IMR-90 (cell line): Measurements from ENCODE around the gene ALDH3B2. TPM values are rescaled to one million over a fixed set of nuclear protein-coding genes. Genes with fewer than 3 reads are reported as not detected.

Experiments used
- ATAC-seq: fragments of 200-7000 bp; cut with Tn5 transposase; 2 replicates; pipeline ENCODE4 v1.9.1; 2020; ENCODE audit warnings: low read depth, mild to moderate bottlenecking, moderate library complexity
- BruUV-seq: library from RNA; stranded (reverse); fragments of 400-500 nt; replicated peaks from 2 replicates; lab custom pipeline; 2021; lab: Mats Ljungman, UMichigan
- CTCF ChIA-PET: fragments of 300-600 bp; formaldehyde crosslinking; extraction: SDS; loops from one replicate; lab custom pipeline; 2021; ENCODE audit warnings: antibody characterized with exemption; lab: Yijun Ruan, JAX
- POLR2A ChIA-PET: fragments of 300-600 bp; sonication (Branson Sonifier 250); formaldehyde crosslinking; loops from one replicate; lab custom pipeline; 2022; ENCODE audit warnings: antibody characterized with exemption; ENCODE audit not compliant: unreplicated experiment; lab: Charles Lee
- DNase-seq: peaks from one replicate; pipeline ENCODE4 v3.0.0; 2013
- H2AFZ ChIP-seq: replicated peaks from 2 replicates; pipeline ENCODE3; 2013; ENCODE audit warnings: low read length, mild to moderate bottlenecking; ENCODE audit not compliant: poor library complexity
- H2AK5ac ChIP-seq: 2 replicates; pipeline ENCODE4 v1.6.1; 2013; ENCODE audit warnings: low read depth, low read length, inconsistent platforms
- H2AK9ac ChIP-seq: replicated peaks from 2 replicates; pipeline ENCODE3; 2013; ENCODE audit warnings: mild to moderate bottlenecking, low read depth, low read length, moderate library complexity; ENCODE audit not compliant: poor library complexity
- H2BK120ac ChIP-seq: 2 replicates; pipeline ENCODE4 v1.6.1; 2013; ENCODE audit warnings: low read depth, low read length, inconsistent platforms
- H2BK15ac ChIP-seq: 3 replicates; pipeline ENCODE4 v1.6.1; 2013; ENCODE audit warnings: low read depth, low read length, inconsistent platforms
- H2BK20ac ChIP-seq: 2 replicates; pipeline ENCODE4 v1.6.1; 2013; ENCODE audit warnings: low read depth, mild to moderate bottlenecking, inconsistent platforms, low read length, moderate library complexity
- H2BK5ac ChIP-seq: 2 replicates; pipeline ENCODE4 v1.6.1; 2013; ENCODE audit warnings: mild to moderate bottlenecking, low read depth, low read length, inconsistent platforms; ENCODE audit not compliant: poor library complexity, severe bottlenecking
- H3K14ac ChIP-seq: replicated peaks from 2 replicates; pipeline ENCODE4 v1.6.1; 2013; ENCODE audit warnings: low read depth, low read length, inconsistent platforms
- H3K18ac ChIP-seq: 2 replicates; pipeline ENCODE4 v1.6.1; 2013; ENCODE audit warnings: low read depth, low read length, control low read depth
- H3K23ac ChIP-seq: 2 replicates; pipeline ENCODE4 v1.6.1; 2013; ENCODE audit warnings: low read depth, low read length, inconsistent platforms
- H3K27ac ChIP-seq: 2 replicates; pipeline ENCODE4 v1.5.1; 2013; ENCODE audit warnings: mild to moderate bottlenecking, control low read depth, low read length; ENCODE audit not compliant: insufficient read depth
- H3K27me3 ChIP-seq: 2 replicates; pipeline ENCODE4 v1.6.1; 2013; ENCODE audit warnings: low read length; ENCODE audit not compliant: control insufficient read depth, insufficient read depth
- H3K36me3 ChIP-seq: 2 replicates; pipeline ENCODE4 v1.6.1; 2013; ENCODE audit warnings: low read length, mixed read lengths; ENCODE audit not compliant: control insufficient read depth, insufficient read depth
- H3K4ac ChIP-seq: 2 replicates; pipeline ENCODE4 v1.6.1; 2013; ENCODE audit warnings: low read depth, low read length, inconsistent platforms
- H3K4me1 ChIP-seq: 2 replicates; pipeline ENCODE4 v1.6.1; 2013; ENCODE audit warnings: low read length, mixed read lengths; ENCODE audit not compliant: control insufficient read depth, insufficient read depth
- H3K4me2 ChIP-seq: 2 replicates; pipeline ENCODE4 v1.6.1; 2013; ENCODE audit warnings: low read depth, mild to moderate bottlenecking, control low read depth, low read length, moderate library complexity
- H3K4me3 ChIP-seq: 2 replicates; pipeline ENCODE4 v1.5.1; 2013; ENCODE audit warnings: low read depth, mild to moderate bottlenecking, control low read depth, low read length, moderate library complexity; ENCODE audit not compliant: insufficient read depth
- H3K56ac ChIP-seq: 2 replicates; pipeline ENCODE4 v1.6.1; 2013; ENCODE audit warnings: low read length, inconsistent platforms; ENCODE audit not compliant: insufficient read depth; ENCODE audit errors: extremely low read depth
- H3K79me1 ChIP-seq, 2 experiments: 2 replicates each; pipeline ENCODE4 v1.6.1; 2013; ENCODE audit warnings: low read length in 2 of 2, inconsistent platforms in 1 of 2, low read depth in 1 of 2
- H3K9ac ChIP-seq: 2 replicates; pipeline ENCODE4 v1.6.1; 2013; ENCODE audit warnings: low read depth, low read length, control low read depth
- H3K9me1 ChIP-seq: 2 replicates; pipeline ENCODE4 v1.6.1; 2013; ENCODE audit warnings: low read length, inconsistent platforms; ENCODE audit not compliant: insufficient read depth
- H3K9me3 ChIP-seq: 2 replicates; pipeline ENCODE4 v1.6.1; 2013; ENCODE audit warnings: low read length; ENCODE audit not compliant: control insufficient read depth, insufficient read depth
- H4K20me1 ChIP-seq: 2 replicates; pipeline ENCODE4 v1.6.1; 2013; ENCODE audit warnings: low read length, inconsistent platforms; ENCODE audit not compliant: insufficient read depth
- H4K5ac ChIP-seq: 2 replicates; pipeline ENCODE4 v1.6.1; 2013; ENCODE audit warnings: mild to moderate bottlenecking, low read depth, low read length, control low read depth
- H4K8ac ChIP-seq, 2 experiments: 2 replicates each; pipeline ENCODE4 v1.6.1; 2013; ENCODE audit warnings: low read depth in 2 of 2, low read length in 2 of 2, control low read depth in 1 of 2, inconsistent platforms in 1 of 2
- H4K91ac ChIP-seq: 2 replicates; pipeline ENCODE4 v1.6.1; 2013; ENCODE audit warnings: low read depth, low read length, inconsistent platforms; ENCODE audit not compliant: insufficient read depth
- BHLHE40 ChIP-seq: fragments of 150-350 bp; IDR thresholded peaks from 2 replicates; pipeline ENCODE4 v1.6.1; 2016; ENCODE audit warnings: mild to moderate bottlenecking, low read depth, low read length
- CEBPB ChIP-seq: IDR thresholded peaks from 2 replicates; pipeline ENCODE4 v1.6.1; 2012; ENCODE audit warnings: low read depth, low read length, improper control_type of control experiment
- CHD1 ChIP-seq: IDR thresholded peaks from 2 replicates; pipeline ENCODE4 v1.6.1; 2012; ENCODE audit warnings: low read depth, low read length, improper control_type of control experiment
- ELK1 ChIP-seq: fragments of 150-350 bp; IDR thresholded peaks from 2 replicates; pipeline ENCODE4 v1.6.1; 2016; ENCODE audit warnings: low read depth, mild to moderate bottlenecking, low read length, moderate library complexity, borderline replicate concordance
- FOS ChIP-seq: fragments of 150-350 bp; IDR thresholded peaks from 2 replicates; pipeline ENCODE4 v1.6.1; 2016; ENCODE audit warnings: low read depth, low read length
- MAFK ChIP-seq: IDR thresholded peaks from 2 replicates; pipeline ENCODE4 v1.6.1; 2012; ENCODE audit warnings: low read depth, low read length, improper control_type of control experiment
- MAZ ChIP-seq: IDR thresholded peaks from 2 replicates; pipeline ENCODE4 v1.6.1; 2012; ENCODE audit warnings: low read depth, mild to moderate bottlenecking, low read length, improper control_type of control experiment, moderate library complexity, borderline replicate concordance
- NFE2L2 ChIP-seq: fragments of 150-350 bp; IDR thresholded peaks from 2 replicates; pipeline ENCODE4 v1.6.1; 2016; ENCODE audit warnings: low read depth, mild to moderate bottlenecking, low read length
- RAD21 ChIP-seq: IDR thresholded peaks from 2 replicates; pipeline ENCODE4 v1.6.1; 2012; ENCODE audit warnings: low read length, improper control_type of control experiment
- RCOR1 ChIP-seq: IDR thresholded peaks from 2 replicates; pipeline ENCODE4 v1.6.1; 2012; ENCODE audit warnings: mild to moderate bottlenecking, low read length, improper control_type of control experiment; ENCODE audit not compliant: insufficient replicate concordance
- RFX5 ChIP-seq: IDR thresholded peaks from 2 replicates; pipeline ENCODE4 v1.8.0; 2012; ENCODE audit warnings: low read depth, mild to moderate bottlenecking, low read length, moderate library complexity
- SMC3 ChIP-seq: fragments of 150-350 bp; IDR thresholded peaks from 2 replicates; pipeline ENCODE4 v1.6.1; 2016; ENCODE audit warnings: low read depth, mild to moderate bottlenecking, antibody characterized with exemption, low read length, moderate library complexity
- WGBS, 2 experiments: methylation state at CpG; one replicate each; pipeline versions ENCODE4 v1.1.5 to v1.1.7; 2013; ENCODE audit warnings: missing lambda C conversion rate in 2 of 2; ENCODE audit not compliant: insufficient read length in 1 of 2; ENCODE audit errors: extremely low coverage in 2 of 2; 5-methylcytosine and 5-hydroxymethylcytosine counted together
- dilution Hi-C: fragments of 300-500 bp; cut with HindIII; formaldehyde crosslinking; loops from one replicate; pipeline ENCODE4 v1.14.3; 2018; ENCODE audit warnings: low sequenced_read_pairs; ENCODE audit not compliant: unreplicated experiment
- in situ Hi-C: fragments of 300-500 bp; cut with MboI; formaldehyde crosslinking; loops from 3 replicates; pipeline ENCODE4 v1.14.3; 2019; ENCODE audit warnings: low sequenced_read_pairs, inconsistent platforms, mixed read lengths
- intact Hi-C: fragments of 100-400 bp; cut with micrococcal nuclease; formaldehyde crosslinking; loops from 2 replicates; pipeline ENCODE4 v1.10.0; 2022
- polyA plus RNA-seq, 3 experiments: library from polyadenylated mRNA; depleted of rRNA; stranded (reverse); fragments of >200 nt; gene quantifications; 2 replicates each; pipeline ENCODE4 v1.2.3, GENCODE V29; 2012; ENCODE audit warnings: low replicate concordance in 1 of 3
- total RNA-seq: library from RNA; depleted of rRNA; stranded (reverse); fragments of >200 nt; gene quantifications from 2 replicates; pipeline ENCODE4 v1.2.3, GENCODE V29; 2012
- TF ChIP-seq, protein P1 (sequence below): fragments of 150-350 bp; IDR thresholded peaks from 2 replicates; pipeline ENCODE4 v1.6.1; 2017; ENCODE audit warnings: mild to moderate bottlenecking, antibody characterized with exemption, low read length, low read depth
- TF ChIP-seq, protein P2 (sequence below): conservative IDR thresholded peaks from 2 replicates; pipeline ENCODE4 v1.5.1; 2012; ENCODE audit warnings: mild to moderate bottlenecking, low read depth, low read length, improper control_type of control experiment

Gene ALDH3B2
- total and polyA plus RNA-seq, 2 of the 4 experiments (the other 2 are of a cell fraction) = not detected

DNA sequence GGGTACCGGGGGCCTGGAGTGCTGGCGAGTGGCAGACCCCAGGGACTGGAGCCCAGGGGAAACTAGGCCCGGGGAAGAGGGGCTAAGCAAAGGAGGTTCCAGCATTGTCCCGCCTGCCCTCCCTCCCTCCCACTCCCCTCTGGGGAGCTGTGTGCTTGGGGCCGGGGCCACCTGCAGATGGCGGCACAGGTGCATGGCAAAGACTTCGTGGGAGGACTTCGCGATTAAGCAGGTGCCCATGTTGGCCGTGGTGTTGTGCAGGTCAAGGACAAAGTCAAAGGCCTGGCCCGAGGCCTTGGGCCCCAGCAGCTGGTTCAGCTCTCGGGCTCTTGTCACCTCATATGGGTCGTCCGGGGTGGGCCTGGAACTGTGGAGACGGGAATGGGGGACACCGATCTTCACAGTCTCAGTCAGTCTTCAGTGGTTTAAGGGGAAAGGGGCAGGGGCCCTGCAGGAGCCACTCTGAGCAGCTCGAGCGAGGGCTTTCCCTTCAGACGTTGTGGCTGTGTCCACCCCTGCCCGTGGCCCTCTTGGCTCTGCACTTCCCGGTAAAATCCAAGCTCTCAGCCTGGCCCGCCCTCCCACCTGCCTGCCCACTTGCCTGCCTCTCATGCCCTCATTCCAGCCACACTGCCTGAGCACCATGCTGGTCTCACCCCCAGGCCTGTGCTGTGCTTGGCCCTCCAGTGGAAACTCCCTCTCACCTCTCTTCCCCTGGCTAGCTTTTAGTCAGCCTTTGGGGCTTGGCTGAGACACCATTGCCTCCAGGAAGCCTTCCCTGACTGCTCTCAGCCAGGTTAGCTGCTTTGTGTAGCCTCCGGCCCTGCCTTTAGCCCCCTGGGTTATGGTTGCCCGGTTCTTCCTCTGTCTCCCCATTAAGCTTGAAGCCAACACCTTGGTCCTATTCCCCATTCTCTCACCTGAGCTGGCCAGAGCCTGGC is 28.6 kb downstream of the ALDH3B2 start:
- BruUV-seq = no TSS peak
- CTCF ChIA-PET = no interaction called here
- Histone ChIP-seq H3K9me3 (no peaks in the 10 kb centered on the region; the same call in 1 of the 2 replicates), H3K4me1 (no peaks in the 10 kb centered on the region), H3K4me2 (no peak overlapping the region), H2BK20ac (no peak overlapping the region), H3K9ac (no peak overlapping the region), H4K8ac (no peak overlapping the region), H3K56ac (no peak overlapping the region), H2AFZ (no peak overlapping the region), H3K9me1 (peaks cover 7% of the 10 kb centered on the region; the same call in 1 of the 2 replicates), H3K27me3 (peaks cover 12% of the 10 kb centered on the region; the same call in 1 of the 2 replicates), H2BK5ac (no peak overlapping the region), H4K5ac (no peak overlapping the region), H3K14ac (no peak overlapping the region), H3K18ac (no peak overlapping the region), H4K91ac (no peak overlapping the region), H3K4me3 (no peak overlapping the region), H2AK9ac (no peak overlapping the region), H2BK15ac (no peak overlapping the region), H3K4ac (no peak overlapping the region), H3K27ac (no peak overlapping the region), H3K36me3 (no peaks in the 10 kb centered on the region), H2AK5ac (no peak overlapping the region), H3K79me1 (no peaks in the 10 kb centered on the region), H4K20me1 (0 out of 2 replicates have a peak, but pooled peaks cover 4% of the 10 kb centered on the region), H2BK120ac (no peak overlapping the region), H3K23ac (no peak overlapping the region)
- intact Hi-C loops = loop anchor here (10.0 kb wide), 1 partner anchor 149 kb away; no protein-coding TSS in a partner anchor
- dilution Hi-C loops = no loop called here
- POLR2A ChIA-PET = no interaction called here
- ATAC-seq (no peak), DNase-seq (no peak)
- in situ Hi-C loops = no loop called here
- 63% methylated on average over 4 of the region's 24 CpGs; no CpG with 5 or more reads in 1 of the 2 experiments for WGBS, 2 experiments
- TF ChIP-seq RFX5 = no peak
- TF ChIP-seq BHLHE40 = no peak
- no peak for TF ChIP-seq SMC3
- no peak for TF ChIP-seq MAZ
- TF ChIP-seq RAD21 = no peak
- TF ChIP-seq CEBPB = no peak
- no peak for TF ChIP-seq FOS
- TF ChIP-seq, protein P1, sequence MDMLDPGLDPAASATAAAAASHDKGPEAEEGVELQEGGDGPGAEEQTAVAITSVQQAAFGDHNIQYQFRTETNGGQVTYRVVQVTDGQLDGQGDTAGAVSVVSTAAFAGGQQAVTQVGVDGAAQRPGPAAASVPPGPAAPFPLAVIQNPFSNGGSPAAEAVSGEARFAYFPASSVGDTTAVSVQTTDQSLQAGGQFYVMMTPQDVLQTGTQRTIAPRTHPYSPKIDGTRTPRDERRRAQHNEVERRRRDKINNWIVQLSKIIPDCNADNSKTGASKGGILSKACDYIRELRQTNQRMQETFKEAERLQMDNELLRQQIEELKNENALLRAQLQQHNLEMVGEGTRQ = no peak
- TF ChIP-seq MAFK = no peak
- no peak for TF ChIP-seq RCOR1
- no peak for TF ChIP-seq CHD1
- TF ChIP-seq, protein P2, sequence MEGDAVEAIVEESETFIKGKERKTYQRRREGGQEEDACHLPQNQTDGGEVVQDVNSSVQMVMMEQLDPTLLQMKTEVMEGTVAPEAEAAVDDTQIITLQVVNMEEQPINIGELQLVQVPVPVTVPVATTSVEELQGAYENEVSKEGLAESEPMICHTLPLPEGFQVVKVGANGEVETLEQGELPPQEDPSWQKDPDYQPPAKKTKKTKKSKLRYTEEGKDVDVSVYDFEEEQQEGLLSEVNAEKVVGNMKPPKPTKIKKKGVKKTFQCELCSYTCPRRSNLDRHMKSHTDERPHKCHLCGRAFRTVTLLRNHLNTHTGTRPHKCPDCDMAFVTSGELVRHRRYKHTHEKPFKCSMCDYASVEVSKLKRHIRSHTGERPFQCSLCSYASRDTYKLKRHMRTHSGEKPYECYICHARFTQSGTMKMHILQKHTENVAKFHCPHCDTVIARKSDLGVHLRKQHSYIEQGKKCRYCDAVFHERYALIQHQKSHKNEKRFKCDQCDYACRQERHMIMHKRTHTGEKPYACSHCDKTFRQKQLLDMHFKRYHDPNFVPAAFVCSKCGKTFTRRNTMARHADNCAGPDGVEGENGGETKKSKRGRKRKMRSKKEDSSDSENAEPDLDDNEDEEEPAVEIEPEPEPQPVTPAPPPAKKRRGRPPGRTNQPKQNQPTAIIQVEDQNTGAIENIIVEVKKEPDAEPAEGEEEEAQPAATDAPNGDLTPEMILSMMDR = no peak
- no peak for TF ChIP-seq NFE2L2
- no peak for TF ChIP-seq ELK1
